Activated B cell treated with CpG ODN at 0.5 μM for 24 hours (primary cell): Measurements from ENCODE around the gene LMTK2. TPM values are rescaled to one million over a fixed set of nuclear protein-coding genes. Genes with fewer than 3 reads are reported as not detected.

Experiments used
- ATAC-seq: fragments of 200-7000 bp; cut with Tn5 transposase; one replicate; pipeline ENCODE4 v1.10.0; 2021; ENCODE audit warnings: low read depth, mild to moderate bottlenecking, moderate library complexity
- CTCF ChIA-PET: fragments of 350-600 bp; sonication (Branson Sonifier 250); formaldehyde crosslinking; loops from one replicate; lab custom pipeline; 2021; ENCODE audit warnings: antibody characterized with exemption; lab: Charles Lee
- POLR2A ChIA-PET: fragments of 350-600 bp; sonication (Branson Sonifier 250); formaldehyde crosslinking; loops from one replicate; lab custom pipeline; 2021; ENCODE audit warnings: antibody characterized with exemption; lab: Charles Lee
- DNase-seq: peaks from one replicate; pipeline ENCODE4 v3.0.0; 2022
- H3K27ac Mint-ChIP-seq: one replicate; pipeline ENCODE4 v1.8.0; 2020; ENCODE audit warnings: mixed read lengths
- H3K27me3 Mint-ChIP-seq: one replicate; pipeline ENCODE4 v1.8.0; 2021; ENCODE audit warnings: mixed read lengths
- H3K36me3 Mint-ChIP-seq: one replicate; pipeline ENCODE4 v1.8.0; 2021; ENCODE audit warnings: low read depth, mixed read lengths
- H3K4me1 Mint-ChIP-seq: one replicate; pipeline ENCODE4 v1.8.0; 2021; ENCODE audit warnings: mixed read lengths
- H3K4me3 Mint-ChIP-seq: one replicate; pipeline ENCODE4 v1.8.0; 2020; ENCODE audit warnings: mild to moderate bottlenecking, mixed read lengths
- H3K9me3 Mint-ChIP-seq: one replicate; pipeline ENCODE4 v1.8.0; 2020; ENCODE audit warnings: mixed read lengths
- CTCF ChIP-seq: fragments of 200-600 bp; IDR thresholded peaks from one replicate; pipeline ENCODE4 v1.8.0; 2022; ENCODE audit warnings: antibody characterized with exemption, mild to moderate bottlenecking
- intact Hi-C: fragments of 100-400 bp; cut with micrococcal nuclease; formaldehyde crosslinking; loops from one replicate; pipeline ENCODE4 v1.15.1; 2024
- total RNA-seq: library from RNA; stranded (reverse); gene quantifications from 2 replicates; pipeline ENCODE4 v1.2.3, GENCODE V29; 2022

The LMTK2 gene
- 9.6 and 10.4 TPM in 2 replicates for total RNA-seq

GRCh38 chr7:98106647-98107312, at the start of gene LMTK2:
LMTK2 (plus strand) TSS chr7:98106862; CDS start chr7:98107178, 316 bp downstream.
- POLR2A ChIA-PET: interaction anchor here (0.6 to 1.6 kb wide), 5 partner anchors 26 to 126 kb away, joined by 3 to 5 read pairs (median 5); no protein-coding TSS in a partner anchor
- peak; percentile 99 for DNase-seq
- Mint-ChIP-seq H3K4me3 (peak within 1 kb of the TSS; percentile 97), H3K27ac (peak within 1 kb of the TSS; percentile 86), H3K36me3 (peaks cover 5% of the 10 kb centered on the region), H3K9me3 (peaks cover 3% of the 10 kb centered on the region), H3K27me3 (peaks cover 8% of the 10 kb centered on the region), H3K4me1 (peaks cover 16% of the 10 kb centered on the region)
- intact Hi-C loops: loop anchor here (1.0 to 10.0 kb wide), 13 partner anchors 27 to 1036 kb away; partner anchors contain the start of genes ASNS, BAIAP2L1, BRI3 and SDHAF3
- CTCF ChIA-PET: interaction anchor here (0.7 to 3.6 kb wide), 6 partner anchors 55 to 144 kb away, joined by 3 to 66 read pairs (median 6); no protein-coding TSS in a partner anchor
- peak; percentile 100 for ATAC-seq
- TF ChIP-seq CTCF: peak; percentile 80

GRCh38 chr7:98057157-98057556, 49.5 kb upstream of the LMTK2 start:
- ATAC-seq: no peak
- Mint-ChIP-seq H3K9me3 (no peaks in the 10 kb centered on the region), H3K4me3 (no peak overlapping the region), H3K36me3 (no peaks in the 10 kb centered on the region), H3K27ac (no peak overlapping the region), H3K27me3 (peaks cover 7% of the 10 kb centered on the region), H3K4me1 (no peaks in the 10 kb centered on the region)
- ChIA-PET CTCF (no interaction called here), POLR2A (no interaction called here)
- no peak for TF ChIP-seq CTCF
- intact Hi-C loops: no loop called here
- no peak for DNase-seq

GRCh38 chr7:98058186-98058585, 48.5 kb upstream of the LMTK2 start:
- H3K27ac Mint-ChIP-seq: no peak overlapping the region
- peaks cover 5% of the 10 kb centered on the region for H3K27me3 Mint-ChIP-seq
- no peaks in the 10 kb centered on the region for H3K36me3 Mint-ChIP-seq
- H3K9me3 Mint-ChIP-seq: peaks cover 4% of the 10 kb centered on the region
- no peak for ATAC-seq
- intact Hi-C loops: no loop called here
- DNase-seq: no peak
- ChIA-PET POLR2A (no interaction called here), CTCF (no interaction called here)
- TF ChIP-seq CTCF: no peak
- no peak overlapping the region for H3K4me3 Mint-ChIP-seq
- no peaks in the 10 kb centered on the region for H3K4me1 Mint-ChIP-seq

GRCh38 chr7:98064233-98064632, 42.4 kb upstream of the LMTK2 start:
- Mint-ChIP-seq H3K4me1 (no peaks in the 10 kb centered on the region), H3K36me3 (no peaks in the 10 kb centered on the region), H3K9me3 (peaks cover 4% of the 10 kb centered on the region), H3K27me3 (peaks cover 2% of the 10 kb centered on the region), H3K4me3 (no peak overlapping the region), H3K27ac (no peak overlapping the region)
- DNase-seq: no peak
- ATAC-seq: no peak
- TF ChIP-seq CTCF: no peak
- ChIA-PET POLR2A (no interaction called here), CTCF (no interaction called here)
- intact Hi-C loops: no loop called here

GRCh38 chr7:98066208-98066607, 40.5 kb upstream of the LMTK2 start:
- H3K4me3 Mint-ChIP-seq: no peak overlapping the region

More at GRCh38 chr7:98066208-98066607, 40.5 kb upstream of the LMTK2 start:
- TF ChIP-seq CTCF: no peak
- Mint-ChIP-seq H3K27ac (no peak overlapping the region), H3K36me3 (no peaks in the 10 kb centered on the region), H3K4me1 (no peaks in the 10 kb centered on the region), H3K9me3 (peaks cover 4% of the 10 kb centered on the region), H3K27me3 (peaks cover 9% of the 10 kb centered on the region)
- intact Hi-C loops: no loop called here
- ChIA-PET CTCF (no interaction called here), POLR2A (no interaction called here)
- DNase-seq (no peak), ATAC-seq (no peak)
